Karpas-422 (cell line): ENCODE measurements around the gene IL13. TPM values are rescaled to one million over a fixed set of nuclear protein-coding genes. Genes with fewer than 3 reads are reported as not detected.

Experiments used
- DNase-seq: peaks from one replicate; pipeline ENCODE4 v3.0.0-alpha.2; 2015
- H2AFZ ChIP-seq: fragments of 200-600 bp; sonication (generic); 2 replicates; pipeline ENCODE4 v1.6.1; 2014; ENCODE audit warnings: antibody characterized with exemption, low read length, mixed read lengths
- H3K27ac ChIP-seq: fragments of 200-600 bp; sonication (generic); 2 replicates; pipeline ENCODE4 v1.5.1; 2014; ENCODE audit warnings: mild to moderate bottlenecking, low read length, moderate library complexity
- H3K27me3 ChIP-seq: fragments of 200-600 bp; sonication (generic); 2 replicates; pipeline ENCODE4 v1.6.1; 2014; ENCODE audit warnings: low read length, mixed read lengths
- H3K36me3 ChIP-seq: fragments of 200-600 bp; sonication (generic); 2 replicates; pipeline ENCODE4 v1.6.1; 2014; ENCODE audit warnings: low read length, mixed read lengths; ENCODE audit not compliant: insufficient read depth
- H3K4me1 ChIP-seq: fragments of 200-600 bp; sonication (generic); 2 replicates; pipeline ENCODE4 v1.6.1; 2014; ENCODE audit warnings: mild to moderate bottlenecking, low read length, mixed read lengths
- H3K4me2 ChIP-seq: fragments of 200-600 bp; sonication (generic); 2 replicates; pipeline ENCODE4 v1.6.1; 2014; ENCODE audit warnings: low read length, low read depth, mild to moderate bottlenecking; ENCODE audit not compliant: poor library complexity, severe bottlenecking
- H3K4me3 ChIP-seq: fragments of 200-600 bp; sonication (generic); 2 replicates; pipeline ENCODE4 v1.5.1; 2014; ENCODE audit warnings: mild to moderate bottlenecking, antibody characterized with exemption, low read length, mixed read lengths
- H3K79me2 ChIP-seq: fragments of 200-600 bp; sonication (generic); 2 replicates; pipeline ENCODE4 v1.6.1; 2014; ENCODE audit warnings: mild to moderate bottlenecking, low read length, mixed read lengths
- H3K9ac ChIP-seq: fragments of 200-600 bp; sonication (generic); 2 replicates; pipeline ENCODE4 v1.6.0; 2014; ENCODE audit warnings: low read length
- H3K9me2 ChIP-seq: fragments of 200-600 bp; sonication (generic), shearing (Covaris generic); replicated peaks from 2 replicates; pipeline ENCODE4 v1.6.0; 2014; ENCODE audit warnings: mild to moderate bottlenecking, low read length, moderate library complexity; ENCODE audit not compliant: insufficient read depth
- H3K9me3 ChIP-seq: fragments of 300-700, 200-600 bp; sonication (generic); 2 replicates; pipeline ENCODE4 v1.6.1; 2014; ENCODE audit warnings: low read length, mixed read lengths
- H4K20me1 ChIP-seq: fragments of 200-600 bp; sonication (generic); 2 replicates; pipeline ENCODE4 v1.6.1; 2014; ENCODE audit warnings: mild to moderate bottlenecking, antibody characterized with exemption, low read length, low read depth; ENCODE audit not compliant: insufficient read depth
- total RNA-seq: library from RNA; depleted of rRNA; stranded (reverse); fragments of >200 nt; shearing (Covaris generic); gene quantifications from 2 replicates; pipeline ENCODE4 v1.2.3, GENCODE V29; 2014; ENCODE audit warnings: low replicate concordance; rRNA removed

IL13 gene
- total RNA-seq, 1 experiment from 2014 or later: not detected

GRCh38 chr5:132692632-132692967, 34.6 kb downstream of the IL13 start:
- Histone ChIP-seq H3K9me2 (no peaks in the 10 kb centered on the region), H3K4me3 (no peak overlapping the region), H3K27ac (no peak overlapping the region), H3K27me3 (no peaks in the 10 kb centered on the region), H2AFZ (no peak overlapping the region), H3K9ac (no peak overlapping the region), H3K9me3 (no peaks in the 10 kb centered on the region), H3K4me2 (no peak overlapping the region), H3K4me1 (peaks cover 25% of the 10 kb centered on the region), H4K20me1 (no peaks in the 10 kb centered on the region), H3K36me3 (peaks cover 10% of the 10 kb centered on the region), H3K79me2 (no peaks in the 10 kb centered on the region)
- DNase-seq: no peak

- H3K9me3 ChIP-seq: no peaks in the 10 kb centered on the region
- no peak overlapping the region for H3K9ac ChIP-seq
- no peaks in the 10 kb centered on the region for H3K4me1 ChIP-seq
- no peaks in the 10 kb centered on the region for H3K27me3 ChIP-seq
- H3K79me2 ChIP-seq: no peaks in the 10 kb centered on the region
- peaks cover 33% of the 10 kb centered on the region for H3K36me3 ChIP-seq
- H3K27ac ChIP-seq: no peak overlapping the region
- H4K20me1 ChIP-seq: no peaks in the 10 kb centered on the region
- no peak overlapping the region for H3K4me2 ChIP-seq
- H3K9me2 ChIP-seq: no peaks in the 10 kb centered on the region
- H2AFZ ChIP-seq: no peak overlapping the region
- DNase-seq: no peak
- no peak overlapping the region for H3K4me3 ChIP-seq
Observed at GRCh38 chr5:132695956-132696355, 38.0 kb downstream of the IL13 start.

- Histone ChIP-seq H3K9me2 (no peaks in the 10 kb centered on the region), H3K79me2 (peaks cover 3% of the 10 kb centered on the region; the same call in 1 of the 2 replicates), H3K9ac (no peak overlapping the region), H3K9me3 (no peaks in the 10 kb centered on the region), H2AFZ (no peak overlapping the region), H3K4me2 (no peak overlapping the region), H3K4me1 (no peaks in the 10 kb centered on the region), H3K27me3 (no peaks in the 10 kb centered on the region), H3K27ac (no peak overlapping the region), H3K4me3 (no peak overlapping the region), H3K36me3 (peaks cover 36% of the 10 kb centered on the region; the same call in 1 of the 2 replicates), H4K20me1 (no peaks in the 10 kb centered on the region)
- no peak for DNase-seq
Observed at GRCh38 chr5:132704875-132705274, 46.9 kb downstream of the IL13 start.

GRCh38 chr5:132708645-132709044, 50.7 kb downstream of the IL13 start:
- no peaks in the 10 kb centered on the region for H3K4me1 ChIP-seq
- no peak overlapping the region for H3K27ac ChIP-seq
- no peaks in the 10 kb centered on the region for H4K20me1 ChIP-seq
- no peak for DNase-seq
- no peaks in the 10 kb centered on the region for H3K9me2 ChIP-seq
- H3K79me2 ChIP-seq: peaks cover 6% of the 10 kb centered on the region; the same call in 1 of the 2 replicates
- no peak overlapping the region for H3K4me2 ChIP-seq
- H3K36me3 ChIP-seq: peaks cover 9% of the 10 kb centered on the region; the same call in 1 of the 2 replicates
- no peaks in the 10 kb centered on the region for H3K9me3 ChIP-seq
- H3K4me3 ChIP-seq: no peak overlapping the region
- H3K27me3 ChIP-seq: no peaks in the 10 kb centered on the region
- no peak overlapping the region for H3K9ac ChIP-seq
- no peak overlapping the region for H2AFZ ChIP-seq

Other genes starting within 250 kb of the IL13 start
- gene IRF1, start 167.4 kb upstream of the IL13 start, total RNA-seq: 4.8 and 7.3 TPM in 2 replicates
- not detected in 2 replicates for gene IL5, start 114.7 kb upstream of the IL13 start, total RNA-seq
- gene RAD50, start 101.2 kb upstream of the IL13 start, total RNA-seq: 37.3 and 72.6 TPM in 2 replicates
- not detected in 2 replicates for gene IL4, start 15.8 kb downstream of the IL13 start, total RNA-seq
- gene KIF3A, start 79.4 kb downstream of the IL13 start, total RNA-seq: 17.6 and 23.1 TPM in 2 replicates
- 0.15 TPM in 1 of 2 replicates, not detected in the other for gene CCNI2, start 89.3 kb downstream of the IL13 start, total RNA-seq
- gene SEPTIN8, start 119.1 kb downstream of the IL13 start, total RNA-seq: 4.1 and 7.0 TPM in 2 replicates
- not detected in 2 replicates for gene SOWAHA, start 155.1 kb downstream of the IL13 start, total RNA-seq
- gene SHROOM1, start 172.5 kb downstream of the IL13 start, total RNA-seq: 1.6 and 1.8 TPM in 2 replicates
- gene GDF9, start 208.3 kb downstream of the IL13 start, total RNA-seq: 1.2 and 1.5 TPM in 2 replicates
- 179 and 182 TPM in 2 replicates for gene UQCRQ, start 208.5 kb downstream of the IL13 start, total RNA-seq
- gene LEAP2, start 215.5 kb downstream of the IL13 start, total RNA-seq: 3.1 and 6.6 TPM in 2 replicates